Tibial nerve (tissue), 4 donors: Measurements from ENCODE around the gene ZFAND2B.

Experiments used
- EP300 ChIP-seq, 2 donors: sonication (generic); formaldehyde crosslinking; IDR thresholded peaks; one replicate each; pipeline ENCODE4 v1.6.1; 2017; ENCODE audit warnings: antibody characterized with exemption in 2 of 2, mild to moderate bottlenecking in 1 of 2
- POLR2A ChIP-seq, 2 donors: fragments of 450-650 bp; IDR thresholded peaks; one replicate each; pipeline ENCODE4 v1.6.1; 2017; ENCODE audit warnings: antibody characterized with exemption in 2 of 2, mild to moderate bottlenecking in 2 of 2, moderate library complexity in 2 of 2
- TF ChIP-seq, protein P1 (sequence below), 5 experiments: fragments of 200-600 bp in 3 of 5; fragments of 450-650 bp in 2 of 5; sonication (generic) in 3 of 5; IDR thresholded peaks; one replicate each; pipeline ENCODE4 v1.5.1; 2016 to 2019; ENCODE audit warnings: antibody characterized with exemption in 5 of 5, mild to moderate bottlenecking in 3 of 5, moderate library complexity in 2 of 5

DNA sequence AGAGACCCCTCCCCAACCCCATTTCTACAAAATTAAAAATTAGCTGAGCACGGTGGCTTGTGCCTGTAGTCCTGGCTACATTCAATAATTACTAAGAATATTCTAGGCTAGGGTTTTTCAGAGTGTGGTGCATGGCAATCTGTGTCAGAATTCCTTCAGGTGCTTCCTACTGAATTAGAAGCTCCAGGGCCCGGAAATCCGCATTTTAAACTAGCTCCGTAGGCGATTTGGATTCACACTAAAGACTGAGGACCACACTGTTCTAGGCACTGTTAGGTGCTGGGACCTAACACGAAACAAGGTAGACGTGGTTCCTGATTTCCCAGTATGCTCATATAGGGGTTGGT, 628 bp upstream of the ZFAND2B start:
- TF ChIP-seq POLR2A (IDR thresholded peaks at IDR 0.05) (no peak), EP300 (IDR thresholded peaks at IDR 0.05) (no peak)
- TF ChIP-seq, protein P1, sequence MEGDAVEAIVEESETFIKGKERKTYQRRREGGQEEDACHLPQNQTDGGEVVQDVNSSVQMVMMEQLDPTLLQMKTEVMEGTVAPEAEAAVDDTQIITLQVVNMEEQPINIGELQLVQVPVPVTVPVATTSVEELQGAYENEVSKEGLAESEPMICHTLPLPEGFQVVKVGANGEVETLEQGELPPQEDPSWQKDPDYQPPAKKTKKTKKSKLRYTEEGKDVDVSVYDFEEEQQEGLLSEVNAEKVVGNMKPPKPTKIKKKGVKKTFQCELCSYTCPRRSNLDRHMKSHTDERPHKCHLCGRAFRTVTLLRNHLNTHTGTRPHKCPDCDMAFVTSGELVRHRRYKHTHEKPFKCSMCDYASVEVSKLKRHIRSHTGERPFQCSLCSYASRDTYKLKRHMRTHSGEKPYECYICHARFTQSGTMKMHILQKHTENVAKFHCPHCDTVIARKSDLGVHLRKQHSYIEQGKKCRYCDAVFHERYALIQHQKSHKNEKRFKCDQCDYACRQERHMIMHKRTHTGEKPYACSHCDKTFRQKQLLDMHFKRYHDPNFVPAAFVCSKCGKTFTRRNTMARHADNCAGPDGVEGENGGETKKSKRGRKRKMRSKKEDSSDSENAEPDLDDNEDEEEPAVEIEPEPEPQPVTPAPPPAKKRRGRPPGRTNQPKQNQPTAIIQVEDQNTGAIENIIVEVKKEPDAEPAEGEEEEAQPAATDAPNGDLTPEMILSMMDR (IDR thresholded peaks at IDR 0.05) = no peak
